ENCODE results near the gene PC. TPM values are rescaled to one million over a fixed set of nuclear protein-coding genes. Genes with fewer than 3 reads are reported as not detected.

Gene PC
- polyA plus RNA-seq, 3 donors, result 4.6 to 7.1 (median 6.0) TPM

GRCh38 chr11:66840317-66841091 is 117.7 kb downstream of the PC start:
- Mint-ChIP-seq H3K4me3 (no peak overlapping the region), H3K27me3 (ENCODE audit: low read depth in 3 of 3) (no peaks in the 10 kb centered on the region), H3K36me3 (peaks cover 15 to 24% of the 10 kb centered on the region in 2 donors), H3K27ac (peak overlapping the region; percentile 18 to 80 (median 53)), H3K9me3 (no peaks in the 10 kb centered on the region), H3K4me1 (peaks cover 37% of the 10 kb centered on the region)
- Histone ChIP-seq H3K4me1 (ENCODE audit: control insufficient read depth in 1 of 2, insufficient read depth in 2 of 2, low read length in 2 of 2) (peaks cover 23 to 30% of the 10 kb centered on the region in 2 donors), H3K9me3 (replicated peaks in 1 of 2; ENCODE audit: control insufficient read depth in 1 of 2, insufficient read depth in 1 of 2, low read length in 2 of 2) (no peaks in the 10 kb centered on the region), H3K79me2 (ENCODE audit: insufficient read depth, low read length) (peaks cover 60% of the 10 kb centered on the region), H2AFZ (ENCODE audit: insufficient read depth, low read depth, low read length, poor library complexity, severe bottlenecking) (no peak overlapping the region), H4K20me1 (ENCODE audit: insufficient read depth, low read length) (peaks cover 46% of the 10 kb centered on the region), H3K9ac (ENCODE audit: insufficient read depth, low read length, poor library complexity, severe bottlenecking) (no peak overlapping the region), H3K36me3 (replicated peaks in 1 of 2; ENCODE audit: control insufficient read depth in 1 of 2, insufficient read depth in 2 of 2, low read length in 2 of 2) (peaks cover 10 to 21% of the 10 kb centered on the region in 2 donors), H3K4me3 (replicated peaks in 1 of 3; ENCODE audit: low read depth in 2 of 3, low read length in 3 of 3) (no peak overlapping the region), H3K27ac (ENCODE audit: low read depth in 1 of 2, low read length in 2 of 2) (peak overlapping the region in 1 of 2 donors; percentile 61), H3K27me3 (ENCODE audit: control insufficient read depth in 2 of 2, insufficient read depth in 2 of 2, low read length in 2 of 2) (no peaks in the 10 kb centered on the region), H3K4me2 (replicated peaks; ENCODE audit: extremely low read depth, low read length, poor library complexity, severe bottlenecking) (no peak overlapping the region)
- TF ChIP-seq CTCF (IDR thresholded peaks at IDR 0.05), result no peak
- 61% methylated on average over 4 of the region's 4 CpGs for WGBS (ENCODE audit: insufficient coverage)
- peak in 1 of 3 donors; percentile 33 for DNase-seq
- intact Hi-C loops (cut with micrococcal nuclease), result loop anchor here (10.0 kb wide), 2 partner anchors 426 to 554 kb away; partner anchors contain the start of gene RAD9A (in 1 of the 2)

GRCh38 chr11:66835768-66836405 is 122.3 kb downstream of the PC start:
- H3K4me2 ChIP-seq (replicated peaks; ENCODE audit: extremely low read depth, low read length, poor library complexity, severe bottlenecking), result no peak overlapping the region
- peaks cover 0 to 4% (median 0%) of the 10 kb centered on the region in 3 donors for H3K27me3 Mint-ChIP-seq (ENCODE audit: low read depth in 3 of 3)
- H3K4me1 ChIP-seq (ENCODE audit: control insufficient read depth in 1 of 2, insufficient read depth in 2 of 2, low read length in 2 of 2), result no peaks in the 10 kb centered on the region
- TF ChIP-seq CTCF (IDR thresholded peaks at IDR 0.05), result no peak
- H3K9ac ChIP-seq (ENCODE audit: insufficient read depth, low read length, poor library complexity, severe bottlenecking), result no peak overlapping the region
- no peaks in the 10 kb centered on the region for H3K27me3 ChIP-seq (ENCODE audit: control insufficient read depth in 2 of 2, insufficient read depth in 2 of 2, low read length in 2 of 2)
- peaks cover 15% of the 10 kb centered on the region for H3K79me2 ChIP-seq (ENCODE audit: insufficient read depth, low read length)
- H3K4me3 Mint-ChIP-seq, result no peak overlapping the region
- no peak overlapping the region for H3K4me3 ChIP-seq (replicated peaks in 1 of 3; ENCODE audit: low read depth in 2 of 3, low read length in 3 of 3)
- H3K9me3 ChIP-seq (replicated peaks in 1 of 2; ENCODE audit: control insufficient read depth in 1 of 2, insufficient read depth in 1 of 2, low read length in 2 of 2), result no peaks in the 10 kb centered on the region
- peaks cover 3 to 12% of the 10 kb centered on the region in 2 donors for H3K36me3 ChIP-seq (replicated peaks in 1 of 2; ENCODE audit: control insufficient read depth in 1 of 2, insufficient read depth in 2 of 2, low read length in 2 of 2)
- H3K9me3 Mint-ChIP-seq, result no peaks in the 10 kb centered on the region
- H2AFZ ChIP-seq (ENCODE audit: insufficient read depth, low read depth, low read length, poor library complexity, severe bottlenecking), result no peak overlapping the region
- intact Hi-C loops (cut with micrococcal nuclease), result loop anchor here (1.0 to 10.0 kb wide), 4 partner anchors 141 to 257 kb away; no protein-coding TSS in a partner anchor
- whole genome bisulfite sequencing (ENCODE audit: insufficient coverage), result 70% methylated on average over 2 of the region's 12 CpGs
- peaks cover 39% of the 10 kb centered on the region for H4K20me1 ChIP-seq (ENCODE audit: insufficient read depth, low read length)
- H3K36me3 Mint-ChIP-seq, result peaks cover 8 to 16% of the 10 kb centered on the region in 2 donors
- H3K27ac Mint-ChIP-seq, result peak overlapping the region in 2 of 7 donors; percentile 30 to 66
- H3K27ac ChIP-seq (ENCODE audit: low read depth in 1 of 2, low read length in 2 of 2), result no peak overlapping the region
- DNase-seq, result no peak
- H3K4me1 Mint-ChIP-seq, result peaks cover 14% of the 10 kb centered on the region
